ENCODE data around the gene GBP2. TPM values are rescaled to one million over a fixed set of nuclear protein-coding genes. Genes with fewer than 3 reads are reported as not detected.

Gene GBP2
- total RNA-seq, 1 donor = 55.0 TPM

GRCh38 chr1:89166705-89167104 is 40.8 kb upstream of the GBP2 start:
- Histone ChIP-seq H2AFZ (ENCODE audit: low read length) (no peak overlapping the region), H3K36me3 (ENCODE audit: insufficient read depth, low read length) (no peaks in the 10 kb centered on the region), H3K4me2 (ENCODE audit: insufficient read depth, low read length) (no peak overlapping the region), H3K27ac (ENCODE audit: low read depth, low read length) (no peak overlapping the region), H3K4me3 (ENCODE audit: insufficient read depth, low read length) (no peak overlapping the region), H3K27me3 (ENCODE audit: insufficient read depth, low read length) (no peaks in the 10 kb centered on the region), H3K4me1 (ENCODE audit: insufficient read depth, low read length) (no peaks in the 10 kb centered on the region), H4K20me1 (ENCODE audit: insufficient read depth, low read length) (no peaks in the 10 kb centered on the region), H3K79me2 (ENCODE audit: insufficient read depth, low read length) (no peaks in the 10 kb centered on the region), H3K9me3 (ENCODE audit: low read depth, low read length) (no peaks in the 10 kb centered on the region)
- TF ChIP-seq, protein P1, sequence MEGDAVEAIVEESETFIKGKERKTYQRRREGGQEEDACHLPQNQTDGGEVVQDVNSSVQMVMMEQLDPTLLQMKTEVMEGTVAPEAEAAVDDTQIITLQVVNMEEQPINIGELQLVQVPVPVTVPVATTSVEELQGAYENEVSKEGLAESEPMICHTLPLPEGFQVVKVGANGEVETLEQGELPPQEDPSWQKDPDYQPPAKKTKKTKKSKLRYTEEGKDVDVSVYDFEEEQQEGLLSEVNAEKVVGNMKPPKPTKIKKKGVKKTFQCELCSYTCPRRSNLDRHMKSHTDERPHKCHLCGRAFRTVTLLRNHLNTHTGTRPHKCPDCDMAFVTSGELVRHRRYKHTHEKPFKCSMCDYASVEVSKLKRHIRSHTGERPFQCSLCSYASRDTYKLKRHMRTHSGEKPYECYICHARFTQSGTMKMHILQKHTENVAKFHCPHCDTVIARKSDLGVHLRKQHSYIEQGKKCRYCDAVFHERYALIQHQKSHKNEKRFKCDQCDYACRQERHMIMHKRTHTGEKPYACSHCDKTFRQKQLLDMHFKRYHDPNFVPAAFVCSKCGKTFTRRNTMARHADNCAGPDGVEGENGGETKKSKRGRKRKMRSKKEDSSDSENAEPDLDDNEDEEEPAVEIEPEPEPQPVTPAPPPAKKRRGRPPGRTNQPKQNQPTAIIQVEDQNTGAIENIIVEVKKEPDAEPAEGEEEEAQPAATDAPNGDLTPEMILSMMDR (IDR thresholded peaks at IDR 0.05; ENCODE audit: extremely low read depth, low read depth, low read length) = no peak
- DNase-seq (ENCODE audit: insufficient read length, low spot score, missing footprints) = no peak

- TF ChIP-seq, protein P1 (IDR thresholded peaks at IDR 0.05; ENCODE audit: extremely low read depth, low read depth, low read length) = no peak
- Histone ChIP-seq H3K4me2 (ENCODE audit: insufficient read depth, low read length) (no peak overlapping the region), H3K79me2 (ENCODE audit: insufficient read depth, low read length) (no peaks in the 10 kb centered on the region), H3K9me3 (ENCODE audit: low read depth, low read length) (no peaks in the 10 kb centered on the region), H2AFZ (ENCODE audit: low read length) (no peak overlapping the region), H3K4me3 (ENCODE audit: insufficient read depth, low read length) (no peak overlapping the region), H4K20me1 (ENCODE audit: insufficient read depth, low read length) (no peaks in the 10 kb centered on the region), H3K4me1 (ENCODE audit: insufficient read depth, low read length) (no peaks in the 10 kb centered on the region), H3K27me3 (ENCODE audit: insufficient read depth, low read length) (no peaks in the 10 kb centered on the region), H3K27ac (ENCODE audit: low read depth, low read length) (no peak overlapping the region), H3K36me3 (ENCODE audit: insufficient read depth, low read length) (no peaks in the 10 kb centered on the region)
- DNase-seq (ENCODE audit: insufficient read length, low spot score, missing footprints) = no peak
Observed at GRCh38 chr1:89165811-89166210, 39.9 kb upstream of the GBP2 start.

DNA sequence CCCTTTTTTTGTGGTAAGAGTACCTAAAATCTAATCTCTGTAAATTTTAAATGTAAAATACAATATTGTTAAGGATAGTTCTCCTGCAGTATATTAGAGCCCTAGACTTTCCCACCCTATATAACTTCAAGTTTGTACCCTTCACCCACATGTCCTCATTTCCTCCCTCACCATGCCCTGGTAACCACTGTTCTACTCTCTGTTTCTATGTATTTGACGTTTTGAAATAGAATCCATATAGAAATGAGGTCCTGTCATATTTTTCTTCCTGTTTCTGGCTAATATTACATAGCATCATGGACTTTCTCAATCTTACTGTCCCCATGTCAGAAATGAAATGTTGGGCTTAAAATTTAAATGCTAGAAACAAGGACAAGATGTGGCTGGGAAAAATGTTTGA is 25.1 kb upstream of the GBP2 start:
- Histone ChIP-seq H4K20me1 (ENCODE audit: insufficient read depth, low read length) (no peaks in the 10 kb centered on the region), H3K4me2 (ENCODE audit: insufficient read depth, low read length) (no peak overlapping the region), H3K27ac (ENCODE audit: low read depth, low read length) (no peak overlapping the region), H3K4me1 (ENCODE audit: insufficient read depth, low read length) (no peaks in the 10 kb centered on the region), H3K9me3 (ENCODE audit: low read depth, low read length) (no peaks in the 10 kb centered on the region), H2AFZ (ENCODE audit: low read length) (no peak overlapping the region), H3K36me3 (ENCODE audit: insufficient read depth, low read length) (no peaks in the 10 kb centered on the region), H3K27me3 (ENCODE audit: insufficient read depth, low read length) (no peaks in the 10 kb centered on the region), H3K4me3 (ENCODE audit: insufficient read depth, low read length) (no peak overlapping the region), H3K79me2 (ENCODE audit: insufficient read depth, low read length) (no peaks in the 10 kb centered on the region)
- no peak for DNase-seq (ENCODE audit: insufficient read length, low spot score, missing footprints)
- TF ChIP-seq, protein P1 (IDR thresholded peaks at IDR 0.05; ENCODE audit: extremely low read depth, low read depth, low read length) = no peak

DNA sequence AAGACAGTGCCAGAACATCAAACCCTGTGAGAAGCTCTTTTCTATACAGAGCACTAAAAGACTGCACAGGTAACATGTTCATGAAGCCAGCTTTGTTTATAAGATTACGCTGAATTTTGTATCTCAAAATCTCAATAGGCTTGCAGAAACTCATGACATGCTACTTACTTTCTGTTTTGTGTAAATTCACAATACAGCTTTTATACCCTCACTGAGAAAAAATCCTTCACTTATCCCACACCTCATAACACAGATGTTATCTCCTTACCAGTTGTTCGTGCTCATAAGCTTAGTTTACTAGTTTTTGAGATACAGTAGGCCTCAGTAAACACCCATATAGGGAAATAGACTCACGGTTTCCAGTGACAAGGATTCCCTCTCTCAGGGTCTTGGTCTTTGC is 24.1 kb upstream of the GBP2 start:
- H3K4me2 ChIP-seq (ENCODE audit: insufficient read depth, low read length) = no peak overlapping the region
- no peak overlapping the region for H3K4me3 ChIP-seq (ENCODE audit: insufficient read depth, low read length)
- DNase-seq (ENCODE audit: insufficient read length, low spot score, missing footprints) = no peak
- no peaks in the 10 kb centered on the region for H4K20me1 ChIP-seq (ENCODE audit: insufficient read depth, low read length)
- H3K9me3 ChIP-seq (ENCODE audit: low read depth, low read length) = no peaks in the 10 kb centered on the region
- no peaks in the 10 kb centered on the region for H3K36me3 ChIP-seq (ENCODE audit: insufficient read depth, low read length)
- H3K27ac ChIP-seq (ENCODE audit: low read depth, low read length) = no peak overlapping the region
- no peak overlapping the region for H2AFZ ChIP-seq (ENCODE audit: low read length)
- H3K27me3 ChIP-seq (ENCODE audit: insufficient read depth, low read length) = no peaks in the 10 kb centered on the region
- TF ChIP-seq, protein P1 (IDR thresholded peaks at IDR 0.05; ENCODE audit: extremely low read depth, low read depth, low read length) = no peak
- no peaks in the 10 kb centered on the region for H3K4me1 ChIP-seq (ENCODE audit: insufficient read depth, low read length)
- no peaks in the 10 kb centered on the region for H3K79me2 ChIP-seq (ENCODE audit: insufficient read depth, low read length)
